ENCODE measurements around the gene GFI1. TPM values are rescaled to one million over a fixed set of nuclear protein-coding genes. Genes with fewer than 3 reads are reported as not detected.

The GFI1 gene
- total and polyA plus RNA-seq, 11 donors: 0.04 to 0.93 (median 0.16) TPM; not detected in 2

DNA sequence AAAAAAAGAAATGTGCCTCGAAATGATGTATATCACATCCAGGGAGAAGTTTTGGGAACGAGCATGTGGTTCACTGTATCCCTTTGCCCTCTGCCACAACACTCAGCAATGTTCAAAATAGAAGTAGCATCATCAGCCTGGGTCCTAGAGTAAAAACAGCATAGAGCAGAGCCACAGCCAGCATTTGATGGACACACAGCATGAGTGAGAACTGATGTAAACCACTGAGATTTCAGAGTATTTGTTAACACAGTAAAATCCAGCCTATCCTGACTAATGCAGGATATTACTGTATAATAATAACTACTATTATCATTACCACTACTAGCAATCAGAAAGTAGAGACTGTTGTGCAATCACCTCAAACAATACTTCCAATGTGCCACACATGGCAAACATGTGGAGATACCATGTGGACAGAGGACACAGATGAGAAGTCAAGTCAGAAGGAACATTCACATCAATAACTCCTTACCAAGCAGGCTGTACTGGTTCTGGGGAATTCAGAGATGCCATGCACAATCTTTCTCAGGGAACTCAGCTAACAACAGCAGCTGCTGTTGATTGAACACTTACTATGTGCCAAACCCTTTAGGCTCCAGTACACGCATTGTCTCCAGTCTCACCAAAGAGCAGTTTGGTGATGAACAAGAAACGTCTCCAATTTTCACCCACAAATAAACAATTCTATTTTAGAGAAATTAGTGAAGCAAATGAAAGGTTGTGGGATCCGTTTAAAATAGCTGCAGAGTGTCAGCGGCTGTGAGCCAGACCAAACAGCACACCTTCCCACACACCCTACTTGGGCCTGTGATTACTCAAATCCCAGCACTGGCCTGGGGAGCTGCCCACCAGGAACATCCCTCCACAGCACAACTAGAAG is 16.6 kb upstream of the GFI1 start:
- H3K36me3 ChIP-seq: peaks cover 0 to 2% (median 0%) of the 10 kb centered on the region in 9 donors

DNA sequence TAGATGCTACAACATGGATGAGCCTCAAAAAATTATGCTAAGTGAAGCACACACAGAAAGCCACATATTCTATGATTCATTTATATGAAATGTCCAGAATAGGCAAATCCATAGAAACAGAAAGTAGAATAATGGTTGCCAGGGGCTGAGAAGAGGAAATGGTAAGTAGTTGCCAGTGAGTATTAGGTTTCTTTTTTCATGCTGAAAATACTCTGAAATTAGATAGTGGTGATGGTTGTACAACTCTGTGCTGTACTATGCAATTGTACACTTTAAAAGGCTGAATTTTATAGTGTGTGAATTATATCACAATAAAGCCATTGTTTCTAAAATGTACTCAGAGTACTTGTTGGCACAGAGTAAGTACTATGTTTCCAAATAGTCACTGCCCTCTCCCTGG is 15.5 kb upstream of the GFI1 start:
- TF ChIP-seq, protein P1, sequence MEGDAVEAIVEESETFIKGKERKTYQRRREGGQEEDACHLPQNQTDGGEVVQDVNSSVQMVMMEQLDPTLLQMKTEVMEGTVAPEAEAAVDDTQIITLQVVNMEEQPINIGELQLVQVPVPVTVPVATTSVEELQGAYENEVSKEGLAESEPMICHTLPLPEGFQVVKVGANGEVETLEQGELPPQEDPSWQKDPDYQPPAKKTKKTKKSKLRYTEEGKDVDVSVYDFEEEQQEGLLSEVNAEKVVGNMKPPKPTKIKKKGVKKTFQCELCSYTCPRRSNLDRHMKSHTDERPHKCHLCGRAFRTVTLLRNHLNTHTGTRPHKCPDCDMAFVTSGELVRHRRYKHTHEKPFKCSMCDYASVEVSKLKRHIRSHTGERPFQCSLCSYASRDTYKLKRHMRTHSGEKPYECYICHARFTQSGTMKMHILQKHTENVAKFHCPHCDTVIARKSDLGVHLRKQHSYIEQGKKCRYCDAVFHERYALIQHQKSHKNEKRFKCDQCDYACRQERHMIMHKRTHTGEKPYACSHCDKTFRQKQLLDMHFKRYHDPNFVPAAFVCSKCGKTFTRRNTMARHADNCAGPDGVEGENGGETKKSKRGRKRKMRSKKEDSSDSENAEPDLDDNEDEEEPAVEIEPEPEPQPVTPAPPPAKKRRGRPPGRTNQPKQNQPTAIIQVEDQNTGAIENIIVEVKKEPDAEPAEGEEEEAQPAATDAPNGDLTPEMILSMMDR (IDR thresholded peaks at IDR 0.05): no peak
- TF ChIP-seq POLR2A (IDR thresholded peaks at IDR 0.05): no peak
- Histone ChIP-seq H3K27me3 (no peaks in the 10 kb centered on the region), H3K4me1 (no peaks in the 10 kb centered on the region), H3K36me3 (no peaks in the 10 kb centered on the region), H3K9me3 (no peaks in the 10 kb centered on the region), H3K27ac (no peak overlapping the region), H3K4me3 (no peak overlapping the region)
- intact Hi-C loops (cut with DNase I): no loop called here
- ATAC-seq: no peak
- no peak for DNase-seq

More for the DNA sequence above, 16.6 kb upstream of the GFI1 start:
- DNase-seq (no peak), ATAC-seq (no peak)
- no peak overlapping the region for H3K4me3 ChIP-seq
- intact Hi-C loops (cut with DNase I): no loop called here
- no peaks in the 10 kb centered on the region for H3K27me3 ChIP-seq
- H3K27ac ChIP-seq: no peak overlapping the region
- WGBS, 4 donors: 78 to 84% (median 81%) methylated on average over 6 of the region's 6 CpGs
- no peaks in the 10 kb centered on the region for H3K4me1 ChIP-seq
- no peak for TF ChIP-seq POLR2A (IDR thresholded peaks at IDR 0.05)
- TF ChIP-seq, protein P1 (IDR thresholded peaks at IDR 0.05): no peak
- H3K9me3 ChIP-seq: no peaks in the 10 kb centered on the region

DNA sequence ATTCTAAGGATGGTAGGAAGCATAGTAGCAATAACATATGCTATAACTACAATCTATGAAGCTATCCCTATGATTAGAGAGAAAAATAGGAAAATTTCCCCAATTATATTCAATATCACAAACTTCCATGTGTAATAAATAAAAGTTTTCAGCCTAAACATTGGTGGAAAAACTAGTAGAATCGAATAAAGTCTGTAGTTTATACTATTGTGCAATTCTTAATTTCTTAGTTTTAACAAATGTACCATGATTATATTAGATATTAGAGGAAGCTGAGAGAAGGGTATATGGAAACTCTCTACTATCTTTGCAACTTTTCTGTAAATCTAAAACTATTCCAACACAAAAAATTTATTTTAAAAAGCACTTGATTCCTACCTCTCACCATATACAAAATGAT is 13.8 kb upstream of the GFI1 start:
- 68 to 71% (median 69%) methylated on average over 1 of the region's 1 CpG for WGBS, 4 donors
- H3K4me3 ChIP-seq: no peak overlapping the region
- ATAC-seq: no peak
- TF ChIP-seq, protein P1 (IDR thresholded peaks at IDR 0.05): no peak
- TF ChIP-seq POLR2A (IDR thresholded peaks at IDR 0.05): no peak
- no peaks in the 10 kb centered on the region for H3K27me3 ChIP-seq
- H3K36me3 ChIP-seq: no peaks in the 10 kb centered on the region
- no peak overlapping the region for H3K27ac ChIP-seq
- H3K4me1 ChIP-seq: no peaks in the 10 kb centered on the region
- intact Hi-C loops (cut with DNase I): no loop called here
- no peak for DNase-seq
- H3K9me3 ChIP-seq: no peaks in the 10 kb centered on the region

DNA sequence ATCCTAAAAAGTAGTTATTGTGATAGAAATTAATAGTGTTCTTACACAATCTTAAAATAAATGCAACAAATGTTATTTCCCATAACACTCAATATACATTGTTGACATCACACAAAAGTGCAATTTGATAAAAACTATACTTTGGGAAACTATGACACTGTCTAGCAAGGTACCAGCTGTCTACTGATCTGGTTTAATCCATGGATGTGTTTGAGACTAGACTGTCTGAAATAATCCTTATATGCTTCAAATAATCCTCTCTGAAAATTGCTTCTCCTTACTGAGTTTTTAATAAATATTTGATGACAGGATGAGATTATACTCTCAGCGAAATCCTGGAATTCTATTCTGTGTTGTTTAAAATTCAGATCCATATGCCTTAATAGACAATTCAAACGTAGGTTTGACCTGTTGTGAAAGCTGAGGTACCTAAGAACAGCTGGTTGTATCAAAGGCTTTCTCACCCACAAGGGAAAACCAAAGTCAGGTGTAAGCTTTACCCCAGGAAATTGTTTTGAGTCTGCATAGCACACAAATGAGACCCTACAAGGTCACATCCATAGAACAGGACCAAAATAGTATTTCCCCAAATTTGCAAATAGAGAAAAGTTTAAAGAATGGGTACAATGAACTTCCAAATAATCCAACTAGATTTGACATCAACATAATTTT is 8.8 kb upstream of the GFI1 start:
- Histone ChIP-seq H3K36me3 (no peaks in the 10 kb centered on the region), H3K27ac (no peak overlapping the region), H3K27me3 (no peaks in the 10 kb centered on the region), H3K4me3 (no peak overlapping the region), H3K9me3 (no peaks in the 10 kb centered on the region), H3K4me1 (no peaks in the 10 kb centered on the region)
- WGBS, 4 donors: 70 to 82% (median 74%) methylated on average over 2 of the region's 2 CpGs
- no peak for ATAC-seq
- no peak for TF ChIP-seq POLR2A (IDR thresholded peaks at IDR 0.05)
- TF ChIP-seq, protein P1 (IDR thresholded peaks at IDR 0.05): no peak
- DNase-seq: no peak
- intact Hi-C loops (cut with DNase I): no loop called here

Measured in heart left ventricle (tissue), 16 donors.